ENCODE results near the gene LBX2.
"Not testable (repeated sequence)": the region's sequence is repeated elsewhere in the genome, so short reads cannot be mapped to it uniquely, and the experiment has no call there.

LBX2 gene

DNA sequence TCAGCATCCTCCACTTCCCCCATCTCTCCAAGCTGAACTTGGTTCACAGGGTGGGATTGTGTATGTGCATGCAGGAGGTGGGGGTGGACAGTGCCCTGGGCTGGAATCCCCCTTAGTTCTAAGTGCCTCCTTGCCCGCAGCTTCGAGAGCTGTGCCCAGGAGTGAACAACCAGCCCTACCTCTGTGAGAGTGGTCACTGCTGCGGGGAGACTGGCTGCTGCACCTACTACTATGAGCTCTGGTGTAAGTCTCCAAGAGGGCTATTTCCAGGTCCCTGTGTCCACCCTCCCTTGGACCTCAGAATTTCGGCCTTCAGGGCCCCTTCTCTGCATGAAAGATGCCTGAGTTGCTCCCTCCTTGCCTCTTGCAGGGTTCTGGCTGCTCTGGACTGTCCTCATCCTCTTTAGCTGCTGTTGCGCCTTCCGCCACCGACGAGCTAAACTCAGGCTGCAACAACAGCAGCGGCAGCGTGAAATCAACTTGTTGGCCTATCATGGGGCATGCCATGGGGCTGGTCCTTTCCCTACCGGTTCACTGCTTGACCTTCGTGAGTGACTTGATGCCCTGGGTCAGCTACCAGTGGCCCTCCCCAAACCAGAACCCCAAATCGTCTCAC lies 39.8 kb downstream of the LBX2 start:
- DNase-seq (ENCODE audit: insufficient read length, low spot score); FAIRE-seq: not testable (repeated sequence)

DNA sequence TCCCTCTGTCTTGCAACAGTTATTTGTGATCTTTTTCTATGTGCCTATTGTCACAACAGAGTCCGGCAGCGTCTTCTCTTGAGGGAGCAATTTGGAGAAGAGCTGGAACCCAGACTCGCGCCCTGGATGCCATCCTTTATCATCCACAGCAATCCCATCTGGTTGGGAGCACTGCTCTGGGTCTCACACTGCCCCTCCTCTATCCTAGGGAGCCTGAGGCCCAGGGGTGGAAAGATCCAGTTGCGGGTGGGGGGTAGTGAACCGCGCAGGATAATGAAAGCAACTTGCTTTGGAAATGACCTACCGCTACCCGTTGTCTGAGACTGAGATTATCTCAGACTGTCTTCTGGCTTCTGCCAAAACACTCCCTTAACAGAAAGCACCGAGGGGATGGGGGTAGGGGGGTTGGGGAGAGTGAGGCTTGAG lies 40.5 kb downstream of the LBX2 start:
- no peak for FAIRE-seq
- DNase-seq (ENCODE audit: insufficient read length, low spot score): no peak

GRCh38 chr2:74458132-74458937 lies 41.1 kb downstream of the LBX2 start, which contains the start of gene WBP1:
WBP1 (plus strand) TSS chr2:74458438; CDS start chr2:74458603, 165 bp downstream.
- FAIRE-seq: peak; percentile 97

GRCh38 chr2:74457549-74458131 lies 41.8 kb downstream of the LBX2 start:
- FAIRE-seq: no peak

More at GRCh38 chr2:74458132-74458937, 41.1 kb downstream of the LBX2 start, which contains the start of gene WBP1:
- peak; percentile 100 for DNase-seq (ENCODE audit: insufficient read length, low spot score)

DNA sequence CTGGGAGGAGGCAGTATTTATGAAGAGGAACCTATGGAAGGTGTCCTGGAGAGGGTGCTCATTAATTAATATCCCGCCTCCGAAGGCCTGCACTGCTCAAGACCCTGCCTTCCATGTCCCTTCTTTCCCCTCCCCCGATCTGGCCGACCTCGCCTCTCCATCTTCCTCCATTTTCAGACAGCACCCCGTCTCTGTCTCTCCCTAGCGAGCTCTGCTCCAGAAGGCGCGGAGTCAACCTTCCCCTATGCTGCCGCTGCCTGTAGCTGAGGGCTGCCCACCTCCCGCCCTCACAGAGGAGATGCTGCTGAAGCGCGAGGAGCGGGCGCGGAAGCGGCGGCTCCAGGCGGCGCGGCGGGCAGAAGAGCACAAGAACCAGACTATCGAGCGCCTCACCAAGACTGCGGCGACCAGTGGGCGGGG lies 42.3 kb downstream of the LBX2 start:
- FAIRE-seq: no peak
- no peak for DNase-seq (ENCODE audit: insufficient read length, low spot score)

More at GRCh38 chr2:74457549-74458131, 41.8 kb downstream of the LBX2 start:
- peak; percentile 59 for DNase-seq (ENCODE audit: insufficient read length, low spot score)

- DNase-seq (ENCODE audit: insufficient read length, low spot score) (peak; percentile 95), FAIRE-seq (peak; percentile 94)
Measured at GRCh38 chr2:74454654-74455511, 44.5 kb downstream of the LBX2 start, which contains the start of gene INO80B. INO80B (plus strand) TSS chr2:74455087; CDS start chr2:74455117, 30 bp downstream.

DNA sequence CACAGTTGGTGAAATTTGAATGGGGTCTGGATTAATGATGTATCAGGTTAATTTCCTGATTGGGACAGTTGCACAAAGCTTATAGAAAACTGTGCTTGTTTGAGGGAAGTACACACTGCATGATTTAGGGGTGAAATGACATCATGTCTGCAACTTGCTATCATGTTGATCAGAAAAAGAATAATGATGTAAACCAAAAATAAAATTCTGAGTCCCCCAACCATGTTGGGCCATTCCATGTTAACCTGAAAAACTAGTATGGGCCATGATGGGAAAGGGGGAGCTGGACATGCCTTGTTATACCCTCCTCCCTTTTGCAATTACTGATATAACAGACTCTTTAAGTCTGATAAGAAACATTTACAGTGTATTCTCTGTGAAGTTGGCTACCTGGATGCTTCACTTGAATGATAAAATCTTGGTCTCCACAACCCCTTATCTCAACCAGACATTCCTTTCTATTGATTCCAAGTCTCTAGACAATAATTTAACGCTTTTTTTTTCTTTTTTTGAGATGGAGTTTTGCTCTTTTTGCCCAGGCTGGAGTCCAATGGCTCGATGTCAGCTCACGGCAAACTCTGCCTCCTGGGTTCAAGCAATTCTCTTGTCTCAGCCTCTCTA lies 48.7 kb downstream of the LBX2 start:
- DNase-seq (ENCODE audit: insufficient read length, low spot score) (no peak), FAIRE-seq (no peak)

DNA sequence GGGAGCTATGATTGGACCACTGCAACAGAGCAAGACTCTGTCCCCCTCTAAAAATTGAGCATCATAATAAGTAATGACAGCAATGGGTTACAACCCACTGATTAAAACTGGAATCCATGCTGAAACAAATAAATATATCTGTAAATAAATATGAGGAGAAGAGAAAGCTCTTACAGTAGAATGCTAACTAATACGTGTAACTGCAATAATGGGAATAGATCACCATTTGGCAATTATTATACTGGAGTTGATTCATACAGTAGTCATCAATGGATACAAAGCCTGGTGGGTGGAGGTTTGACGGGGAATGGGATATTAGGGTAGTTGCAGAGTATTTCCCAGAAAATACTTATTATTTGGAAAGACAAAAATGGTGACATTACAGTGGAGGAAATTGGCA lies 50.6 kb downstream of the LBX2 start:
- DNase-seq (ENCODE audit: insufficient read length, low spot score): no peak
- no peak for FAIRE-seq
